H1 (cell line): Measurements from ENCODE around the gene SMIM24. TPM values are rescaled to one million over a fixed set of nuclear protein-coding genes. Genes with fewer than 3 reads are reported as not detected.

Experiments
- CTCF ChIA-PET: fragments of 300-600 bp; sonication (Branson Sonifier 250); formaldehyde crosslinking; loops from one replicate; lab custom pipeline; 2021; ENCODE audit not compliant: partially characterized antibody; lab: Charles Lee
- POLR2A ChIA-PET: fragments of 300-600 bp; sonication (Branson Sonifier 250); formaldehyde crosslinking; loops from one replicate; lab custom pipeline; 2021; ENCODE audit warnings: inconsistent platforms; ENCODE audit not compliant: partially characterized antibody; lab: Charles Lee
- DNase-seq, 2 experiments: peaks; one replicate each; pipeline versions ENCODE4 v3.0.0 to v3.0.0-alpha.2; 2010 to 2022; ENCODE audit warnings: low spot score in 2 of 2, low read depth in 1 of 2, mixed read lengths in 1 of 2
- FAIRE-seq: peaks from 2 replicates; lab custom pipeline; 2011; peaks lifted over from hg19 to GRCh38; lab: Jason Lieb, UNC
- H2AFZ ChIP-seq: 2 replicates; pipeline ENCODE4 v1.8.1; 2012; ENCODE audit warnings: low read length, inconsistent platforms
- H2AK5ac ChIP-seq: 2 replicates; pipeline ENCODE4 v1.6.1; 2013; ENCODE audit warnings: low read depth, low read length
- H2BK120ac ChIP-seq: replicated peaks from 2 replicates; pipeline ENCODE3; 2013; ENCODE audit warnings: low read depth, low read length, inconsistent platforms
- H2BK12ac ChIP-seq: 2 replicates; pipeline ENCODE4 v1.6.1; 2013; ENCODE audit warnings: low read depth, low read length
- H2BK15ac ChIP-seq: 2 replicates; pipeline ENCODE4 v1.6.1; 2013; ENCODE audit warnings: low read length
- H2BK20ac ChIP-seq: 2 replicates; pipeline ENCODE4 v1.6.1; 2013; ENCODE audit warnings: low read length
- H2BK5ac ChIP-seq: 2 replicates; pipeline ENCODE4 v1.6.1; 2013; ENCODE audit warnings: low read depth, low read length
- H3K14ac ChIP-seq: 2 replicates; pipeline ENCODE4 v1.6.1; 2013; ENCODE audit warnings: inconsistent platforms; ENCODE audit not compliant: insufficient read length
- H3K18ac ChIP-seq: 2 replicates; pipeline ENCODE4 v1.6.1; 2013; ENCODE audit warnings: low read length; ENCODE audit errors: extremely low read depth
- H3K23ac ChIP-seq: 2 replicates; pipeline ENCODE4 v1.6.1; 2013; ENCODE audit warnings: inconsistent platforms; ENCODE audit not compliant: insufficient read length
- H3K23me2 ChIP-seq: 2 replicates; pipeline ENCODE4 v1.6.1; 2013; ENCODE audit warnings: low read depth, low read length
- H3K27ac ChIP-seq: 2 replicates; pipeline ENCODE4 v1.6.1; 2011; ENCODE audit warnings: low read depth, low read length, inconsistent platforms
- H3K27me3 ChIP-seq, 4 experiments: replicated peaks in 1 of 4; 1 replicate in 1 of 4; 2 replicates in 3 of 4; pipeline versions ENCODE4 v1.6.1 to v1.8.1; 2011 to 2013; ENCODE audit warnings: low read length in 3 of 4, mild to moderate bottlenecking in 3 of 4, inconsistent platforms in 2 of 4, mixed read lengths in 2 of 4, moderate library complexity in 1 of 4; ENCODE audit not compliant: control insufficient read depth in 3 of 4, insufficient read depth in 3 of 4; ENCODE audit errors: extremely low read depth in 1 of 4
- H3K36me3 ChIP-seq, 4 experiments: 2 replicates each; pipeline versions ENCODE4 v1.6.1 to v1.8.1; 2011 to 2013; ENCODE audit warnings: mild to moderate bottlenecking in 4 of 4, low read length in 3 of 4, moderate library complexity in 2 of 4, control low read depth in 1 of 4, inconsistent platforms in 1 of 4; ENCODE audit not compliant: insufficient read depth in 4 of 4, control insufficient read depth in 2 of 4
- H3K4ac ChIP-seq: replicated peaks from 2 replicates; pipeline ENCODE3; 2013; ENCODE audit warnings: low read length, low read depth, mixed read lengths, inconsistent platforms; ENCODE audit not compliant: insufficient read length
- H3K4me1 ChIP-seq, 4 experiments: replicated peaks in 1 of 4; 1 replicate in 1 of 4; 2 replicates in 3 of 4; pipeline versions ENCODE4 v1.6.1 to v1.8.1; 2011 to 2013; ENCODE audit warnings: low read length in 3 of 4, inconsistent platforms in 2 of 4, mixed read lengths in 1 of 4; ENCODE audit not compliant: insufficient read depth in 4 of 4, control insufficient read depth in 3 of 4
- H3K4me2 ChIP-seq, 2 experiments: 2 replicates each; pipeline versions ENCODE4 v1.6.1 to v1.8.1; 2011 to 2013; ENCODE audit warnings: low read depth in 2 of 2, low read length in 2 of 2, control low read depth in 1 of 2, inconsistent platforms in 1 of 2, mild to moderate bottlenecking in 1 of 2; ENCODE audit not compliant: insufficient read depth in 1 of 2
- H3K4me3 ChIP-seq, 4 experiments: fragments of 200-600, 300-600 bp in 1 of 4; sonication (generic), shearing (Covaris generic), sonication (Bioruptor Twin) in 1 of 4; 2 replicates each; pipeline versions ENCODE4 v1.5.1 to v1.8.1; 2011 to 2016; ENCODE audit warnings: low read length in 4 of 4, low read depth in 3 of 4, control low read depth in 2 of 4, inconsistent platforms in 2 of 4, mild to moderate bottlenecking in 2 of 4, mixed read lengths in 1 of 4, moderate library complexity in 1 of 4; ENCODE audit not compliant: insufficient read depth in 2 of 4; ENCODE audit errors: extremely low read depth in 1 of 4
- H3K56ac ChIP-seq: replicated peaks from 2 replicates; pipeline ENCODE3; 2013; ENCODE audit warnings: low read depth, mild to moderate bottlenecking, mixed read lengths, low read length, inconsistent platforms; ENCODE audit not compliant: insufficient read length
- H3K79me1 ChIP-seq: 2 replicates; pipeline ENCODE4 v1.6.1; 2013; ENCODE audit warnings: low read depth, low read length, control low read depth
- H3K79me2 ChIP-seq, 2 experiments: 2 replicates each; pipeline versions ENCODE4 v1.6.1 to v1.8.1; 2012 to 2013; ENCODE audit warnings: low read length in 2 of 2, mild to moderate bottlenecking in 2 of 2, inconsistent platforms in 1 of 2; ENCODE audit not compliant: insufficient read depth in 2 of 2, control insufficient read depth in 1 of 2
- H3K9ac ChIP-seq, 4 experiments: replicated peaks in 1 of 4; 1 replicate in 1 of 4; 2 replicates in 3 of 4; pipeline versions ENCODE4 v1.6.1 to v1.8.1; 2011 to 2013; ENCODE audit warnings: low read depth in 3 of 4, low read length in 3 of 4, control low read depth in 2 of 4, mild to moderate bottlenecking in 2 of 4, moderate library complexity in 2 of 4, inconsistent platforms in 1 of 4; ENCODE audit errors: extremely low read depth in 1 of 4
- H3K9me3 ChIP-seq, 2 experiments: 2 replicates each; pipeline versions ENCODE4 v1.6.1 to v1.8.1; 2012 to 2013; ENCODE audit warnings: mild to moderate bottlenecking in 2 of 2, moderate library complexity in 2 of 2, control low read depth in 1 of 2, inconsistent platforms in 1 of 2, low read depth in 1 of 2, low read length in 1 of 2, mixed read lengths in 1 of 2; ENCODE audit not compliant: insufficient read depth in 2 of 2
- H4K20me1 ChIP-seq, 2 experiments: replicated peaks in 1 of 2; 2 replicates each; pipeline versions ENCODE3 to v1.8.1; 2011 to 2013; ENCODE audit warnings: inconsistent platforms in 2 of 2, low read length in 2 of 2, mild to moderate bottlenecking in 1 of 2; ENCODE audit not compliant: insufficient read depth in 2 of 2, control insufficient read depth in 1 of 2
- H4K5ac ChIP-seq: 2 replicates; pipeline ENCODE4 v1.6.1; 2013; ENCODE audit warnings: low read length, low read depth, mixed read lengths, inconsistent platforms; ENCODE audit not compliant: insufficient read length
- H4K8ac ChIP-seq: 2 replicates; pipeline ENCODE4 v1.8.0; 2013; ENCODE audit warnings: mild to moderate bottlenecking, moderate library complexity, low read length, inconsistent platforms; ENCODE audit not compliant: insufficient read depth; ENCODE audit errors: extremely low read depth
- H4K91ac ChIP-seq: replicated peaks from 2 replicates; pipeline ENCODE3; 2013; ENCODE audit warnings: low read length, mixed read lengths, inconsistent platforms; ENCODE audit not compliant: insufficient read length
- ASH2L ChIP-seq: fragments of 200-600, 300-600 bp; sonication (generic); IDR thresholded peaks from one replicate; pipeline ENCODE4 v1.7.1; 2017; ENCODE audit warnings: low read length
- BACH1 ChIP-seq: IDR thresholded peaks from 2 replicates; pipeline ENCODE4 v1.6.1; 2012; ENCODE audit warnings: low read length, improper control_type of control experiment
- CEBPB ChIP-seq: IDR thresholded peaks from 2 replicates; pipeline ENCODE4 v1.6.1; 2012; ENCODE audit warnings: low read depth, low read length
- CTBP2 ChIP-seq: IDR thresholded peaks from 2 replicates; pipeline ENCODE4 v1.7.0; 2011; ENCODE audit warnings: borderline replicate concordance, mild to moderate bottlenecking, moderate library complexity, mixed read lengths, low read length; ENCODE audit not compliant: insufficient read depth, insufficient read length
- EGR1 ChIP-seq: IDR thresholded peaks from 2 replicates; pipeline ENCODE4 v1.6.1; 2011; ENCODE audit warnings: low read depth, low read length, borderline replicate concordance
- EP300 ChIP-seq, 2 experiments: IDR thresholded peaks; 1 replicate in 1 of 2; 2 replicates in 1 of 2; pipeline ENCODE4 v1.6.1; 2011 to 2012; ENCODE audit warnings: low read depth in 2 of 2, low read length in 2 of 2, mild to moderate bottlenecking in 2 of 2, borderline replicate concordance in 1 of 2, inconsistent platforms in 1 of 2, moderate library complexity in 1 of 2
- EZH2 ChIP-seq: fragments of 200-600 bp; sonication (generic); IDR thresholded peaks from 2 replicates; pipeline ENCODE4 v1.7.1; 2012; ENCODE audit warnings: low read depth, mild to moderate bottlenecking, moderate library complexity, low read length, inconsistent platforms; ENCODE audit not compliant: severe bottlenecking
- HDAC2 ChIP-seq, 2 experiments: fragments of 300-600 bp in 1 of 2; sonication (generic) in 1 of 2; IDR thresholded peaks; 2 replicates each; pipeline ENCODE4 v1.6.1; 2011 to 2012; ENCODE audit warnings: low read depth in 2 of 2, low read length in 2 of 2, mild to moderate bottlenecking in 2 of 2, moderate library complexity in 2 of 2, borderline replicate concordance in 1 of 2, inconsistent platforms in 1 of 2
- KDM1A ChIP-seq: fragments of 200-600, 300-600 bp; sonication (generic); IDR thresholded peaks from 2 replicates; pipeline ENCODE4 v1.7.1; 2016; ENCODE audit warnings: mild to moderate bottlenecking, low read length, borderline replicate concordance
- TEAD4 ChIP-seq: IDR thresholded peaks from 2 replicates; pipeline ENCODE4 v1.6.1; 2012; ENCODE audit warnings: low read depth, low read length, inconsistent platforms, mixed read lengths
- WGBS, 2 experiments: shearing (Covaris generic) in 1 of 2; methylation state at CpG; one replicate each; pipeline versions ENCODE4 v1.1.6 to v1.1.7; 2013 to 2015; ENCODE audit warnings: low lambda C conversion rate in 2 of 2, mixed read lengths in 2 of 2, inconsistent platforms in 1 of 2, low coverage in 1 of 2, missing lambda C conversion rate in 1 of 2; ENCODE audit not compliant: insufficient replicate concordance in 2 of 2, insufficient coverage in 1 of 2, insufficient read length in 1 of 2; ENCODE audit errors: extremely low coverage in 1 of 2, missing lambda C conversion rate in 1 of 2; 5-methylcytosine and 5-hydroxymethylcytosine counted together
- polyA plus RNA-seq, 7 experiments: library from polyadenylated mRNA; depleted of rRNA in 3 of 7; stranded (reverse) in 5 of 7; unstranded in 2 of 7; fragments of >200 nt in 5 of 7; fragments of 200-250 nt in 2 of 7; gene quantifications; 1 replicate in 5 of 7; 2 replicates in 1 of 7; 4 replicates in 1 of 7; pipeline versions ENCODE4 v1.2.1 to v1.2.3, GENCODE V29; 2011 to 2013; ENCODE audit warnings: missing spikeins in 2 of 7, mixed read lengths in 2 of 7
- total RNA-seq: library from RNA; stranded (reverse); fragmentation: NEBNext Ultra II Directional; extraction: Animal tissue kit (Norgen Biotek cat#: 25700); gene quantifications from 2 replicates; pipeline ENCODE4 v1.2.1, GENCODE V29; 2021

The SMIM24 gene
- total and polyA plus RNA-seq, 2 of the 8 experiments (the other 6 are each of a cell fraction or from before 2014, with no cell fraction given), result 3.8 to 4.5 TPM

GRCh38 chr19:3458229-3459088, 21.9 kb downstream of the SMIM24 start:
- H4K91ac ChIP-seq, result no peak overlapping the region
- no peak overlapping the region for H3K14ac ChIP-seq
- H3K4me2 ChIP-seq, result peak overlapping the region; percentile 23 to 72; a peak in 3 of 4 replicates
- H3K56ac ChIP-seq, result no peak overlapping the region
- no peak for DNase-seq
- H3K79me2 ChIP-seq, result no peaks in the 10 kb centered on the region
- no peak for TF ChIP-seq ASH2L
- peak; percentile 37; the same call in 1 of the 2 replicates for TF ChIP-seq TEAD4
- TF ChIP-seq CTBP2, result peak; percentile 54
- peak in 1 of 2 experiments; percentile 82; a peak in 1 of 4 replicates for TF ChIP-seq HDAC2 (IDR thresholded peaks at IDR 0.05; ENCODE audit: borderline replicate concordance in 1 of 2, low read depth in 2 of 2, low read length in 2 of 2)
- TF ChIP-seq BACH1, result no peak
- TF ChIP-seq EZH2, result peak; percentile 32
- no peak for TF ChIP-seq EGR1
- TF ChIP-seq CEBPB, result no peak
- no peak for TF ChIP-seq EP300 (IDR thresholded peaks at IDR 0.05; ENCODE audit: borderline replicate concordance in 1 of 2, low read depth in 2 of 2, low read length in 2 of 2)
- peak; percentile 97 for TF ChIP-seq KDM1A
- peaks cover 4% of the 10 kb centered on the region; the same call in 1 of the 2 replicates for H3K23me2 ChIP-seq
- H3K9ac ChIP-seq, result no peak overlapping the region
- no peak for FAIRE-seq
- ChIA-PET CTCF (interaction anchor here (1.0 to 3.3 kb wide), 6 partner anchors 12 to 154 kb away, joined by 3 to 14 read pairs (median 5); no protein-coding TSS in a partner anchor), POLR2A (interaction anchor here (0.6 to 1.8 kb wide), 3 partner anchors 13 to 513 kb away, joined by 3 to 6 read pairs (median 3); no protein-coding TSS in a partner anchor)
- no peak overlapping the region for H2BK15ac ChIP-seq
- H4K8ac ChIP-seq, result no peak overlapping the region
- H4K20me1 ChIP-seq, result peaks cover 3 to 10% of the 10 kb centered on the region in 2 experiments
- peak overlapping the region in 1 of 4 experiments; percentile 48; a peak in 3 of 8 replicates for H3K4me3 ChIP-seq
- H2BK20ac ChIP-seq, result no peak overlapping the region
- H2BK120ac ChIP-seq, result no peak overlapping the region
- H2BK12ac ChIP-seq, result no peak overlapping the region
- H3K4me1 ChIP-seq, result peaks cover 0 to 24% (median 11%) of the 10 kb centered on the region in 4 experiments; a peak in 6 of 7 replicates
- peak overlapping the region; percentile 78; the same call in 1 of the 2 replicates for H3K18ac ChIP-seq
- whole genome bisulfite sequencing, 2 experiments, result 40% methylated on average over 14 of the region's 19 CpGs; no CpG with 5 or more reads in 1 of the 2 experiments
- H3K27me3 ChIP-seq, result peaks cover 17 to 48% (median 39%) of the 10 kb centered on the region in 4 experiments
- no peaks in the 10 kb centered on the region for H3K79me1 ChIP-seq
- no peak overlapping the region for H3K23ac ChIP-seq
- no peaks in the 10 kb centered on the region for H3K9me3 ChIP-seq
- H2AK5ac ChIP-seq, result no peak overlapping the region
- no peak overlapping the region for H4K5ac ChIP-seq
- no peaks in the 10 kb centered on the region; a peak in 1 of 8 replicates for H3K36me3 ChIP-seq
- no peak overlapping the region for H2BK5ac ChIP-seq
- H3K4ac ChIP-seq, result no peak overlapping the region
- H3K27ac ChIP-seq, result no peak overlapping the region
- no peak overlapping the region for H2AFZ ChIP-seq
